ENCODE results near the gene SMIM5.

DNA sequence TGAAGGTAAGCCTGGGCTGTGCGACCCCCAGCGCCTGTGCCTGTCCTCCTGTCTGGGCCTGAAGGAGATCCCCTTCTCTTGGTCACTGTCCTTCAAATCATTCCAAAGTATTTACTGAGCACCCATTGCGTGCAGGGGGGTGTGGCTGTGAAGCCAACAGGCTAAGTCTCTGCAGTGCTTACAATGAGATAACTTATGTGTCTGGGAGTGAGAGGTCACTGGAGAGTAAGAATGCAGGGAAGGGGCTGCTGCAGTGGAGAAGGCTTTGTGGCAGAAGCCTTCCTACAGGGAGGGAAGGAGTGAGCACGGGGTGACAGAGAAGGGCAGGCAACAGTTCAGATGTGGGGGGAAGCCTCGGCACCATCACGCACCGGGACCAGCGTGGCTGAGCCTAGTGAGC, 11.2 kb upstream of the SMIM5 start:
- TF ChIP-seq CTCF (IDR thresholded peaks at IDR 0.05; ENCODE audit: low read length): no peak
- TF ChIP-seq EZH2 (optimal IDR thresholded peaks at IDR 0.05; ENCODE audit: low read depth, low read length): no peak
- no peak for TF ChIP-seq EZH2phosphoT487 (IDR thresholded peaks at IDR 0.05; ENCODE audit: low read length)

Measured in MM.1S (cell line).